ENCODE data around the gene CXXC5.

Gene CXXC5

DNA sequence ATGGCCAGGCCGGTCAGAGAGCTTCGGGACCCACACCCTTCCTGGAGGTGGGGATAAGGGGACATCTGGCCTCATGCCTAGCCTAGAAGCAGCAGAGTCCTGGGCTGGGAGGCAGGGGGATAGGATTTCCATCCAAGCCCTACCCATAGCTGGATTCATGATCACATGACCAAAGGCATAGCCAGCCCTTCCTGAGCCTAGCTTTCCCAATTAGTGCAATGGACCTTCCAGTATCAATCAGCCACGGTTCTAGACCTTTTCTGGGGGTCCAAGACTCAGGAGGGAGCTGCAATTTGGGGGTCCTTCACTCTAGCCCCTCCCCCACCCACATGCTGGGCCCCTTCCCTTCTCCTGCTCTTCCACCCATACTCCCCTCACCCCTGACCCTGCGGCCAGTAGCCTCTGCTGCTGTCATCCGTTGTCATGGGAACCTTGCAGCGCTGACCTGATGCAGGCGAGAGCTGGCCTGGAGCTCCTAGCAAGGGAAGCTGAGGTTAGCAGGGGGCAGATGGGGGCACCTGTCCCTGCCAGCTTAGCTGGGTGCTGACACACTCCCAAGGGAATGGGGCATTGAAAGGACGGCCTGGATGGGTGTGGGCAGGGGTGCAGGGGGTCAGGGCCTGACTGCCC is 44.6 kb downstream of the CXXC5 start:
- DNase-seq (ENCODE audit: low spot score) = no peak

DNA sequence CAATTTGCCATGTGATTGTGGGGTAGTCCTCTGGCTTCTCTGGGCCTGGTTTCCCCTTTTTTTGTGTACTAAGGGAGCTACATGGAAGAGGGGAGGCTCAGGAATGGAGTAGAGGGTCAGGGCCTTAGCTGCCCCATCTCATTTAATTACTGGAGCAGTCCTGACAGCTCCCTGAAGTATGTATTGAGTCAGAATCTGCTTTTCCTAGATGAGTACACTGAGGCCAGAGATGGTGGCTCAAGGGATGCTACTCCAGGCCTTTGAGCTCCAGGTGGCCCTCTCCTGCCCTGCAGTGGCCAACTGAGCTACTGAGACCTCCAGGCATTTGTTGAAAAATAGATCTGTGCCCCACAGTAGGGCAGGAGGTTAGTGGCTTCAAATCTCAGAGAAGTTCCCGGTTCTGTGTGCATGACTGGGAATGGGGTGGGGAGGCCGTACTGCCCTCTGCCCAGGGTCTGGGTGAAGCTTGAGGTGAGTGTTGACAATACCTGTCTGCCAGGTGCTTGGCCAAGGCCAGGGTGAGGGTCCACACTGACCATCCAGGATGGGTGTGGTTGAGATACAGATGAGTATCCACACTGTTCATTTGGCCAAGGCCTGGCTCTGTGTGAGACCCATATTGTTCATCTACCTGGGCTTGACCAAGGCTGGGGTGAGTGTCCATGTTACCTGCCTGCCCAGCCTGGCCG is 45.7 kb downstream of the CXXC5 start:
- DNase-seq (ENCODE audit: low spot score) = no peak

DNA sequence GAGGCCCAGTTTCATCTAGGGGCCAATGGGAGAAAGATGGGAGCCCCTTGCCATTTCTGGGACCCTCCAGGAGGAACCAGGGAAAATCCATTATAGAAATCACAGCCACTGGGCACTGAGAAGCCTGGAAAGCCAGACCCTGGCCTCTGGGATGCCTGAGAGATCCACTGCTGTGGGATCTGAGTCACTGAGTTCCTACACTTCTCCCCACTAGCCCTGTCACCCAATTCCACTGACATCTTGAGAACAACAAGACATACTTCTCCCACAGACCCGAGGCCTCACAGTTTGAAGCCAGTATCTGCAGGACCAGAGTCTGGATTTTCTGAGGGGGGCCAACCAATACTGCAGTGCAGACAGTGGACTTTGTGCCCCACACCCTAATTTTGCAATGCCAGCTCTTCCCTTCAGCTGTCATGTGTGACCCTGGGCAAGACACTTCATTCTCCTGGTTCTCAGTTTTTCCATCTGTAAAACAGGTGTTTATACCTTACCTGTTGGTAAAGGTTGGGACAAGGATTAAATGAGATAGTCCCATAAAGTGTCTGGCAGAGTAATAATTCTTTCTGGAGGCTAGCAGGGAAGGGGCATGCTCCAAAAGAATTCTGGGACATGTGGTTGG is 46.5 kb downstream of the CXXC5 start:
- no peak for DNase-seq (ENCODE audit: low spot score)

DNA sequence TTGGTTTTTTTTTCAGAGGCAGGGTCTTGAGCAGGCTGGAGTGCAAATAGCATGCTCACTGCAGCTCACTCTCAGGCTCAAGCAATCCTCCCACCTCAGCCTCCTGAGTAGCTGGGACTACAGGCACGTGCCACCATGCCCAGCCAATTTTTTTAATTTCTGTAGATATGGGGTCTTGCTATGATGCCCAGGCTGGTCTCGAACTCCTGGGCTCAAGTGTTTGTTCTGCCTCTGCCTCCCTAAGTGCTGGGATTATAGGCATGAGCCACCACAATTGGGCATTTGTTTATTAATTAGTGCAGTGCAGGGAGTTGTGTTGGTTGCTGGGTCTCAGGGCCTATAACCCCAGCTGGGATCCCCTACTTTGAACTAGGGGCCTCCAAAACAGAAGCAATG is 47.0 kb downstream of the CXXC5 start:
- no peak for DNase-seq (ENCODE audit: low spot score)

DNA sequence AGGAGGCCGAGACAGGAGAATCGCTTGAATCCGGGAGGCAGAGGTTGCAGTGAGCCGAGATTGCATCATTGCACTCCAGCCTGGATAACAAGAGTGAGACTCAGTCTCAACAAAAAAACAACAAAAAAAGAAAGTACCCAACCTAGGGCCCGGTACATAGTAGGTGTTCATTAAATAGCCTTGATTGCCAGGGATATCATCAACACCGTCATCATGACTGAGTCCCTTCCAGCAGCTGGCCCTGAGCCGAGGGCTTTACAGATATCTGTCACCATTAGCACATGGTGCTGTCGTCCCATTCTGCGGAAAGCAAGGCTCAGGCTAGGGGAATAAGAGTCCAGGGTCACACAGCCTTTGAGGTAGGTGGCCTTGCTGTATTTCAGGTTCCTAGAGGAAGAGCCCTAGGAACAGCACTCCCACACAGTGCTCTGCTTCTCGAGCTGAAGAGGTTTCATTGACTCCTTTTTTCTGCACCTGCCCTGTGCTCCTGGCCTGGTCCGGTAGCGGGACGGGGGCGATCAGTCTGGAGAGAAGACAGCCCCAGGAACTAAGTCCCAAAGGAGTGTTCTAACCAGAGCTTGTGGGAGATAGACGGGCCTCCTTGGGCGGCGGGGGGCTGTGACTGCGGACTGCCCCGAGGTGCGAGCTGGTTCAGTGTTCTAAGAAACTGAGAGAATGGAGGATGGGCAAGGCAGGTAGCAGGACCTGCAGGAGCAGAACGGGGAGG is 48.2 kb downstream of the CXXC5 start:
- DNase-seq (ENCODE audit: low spot score) = no peak

DNA sequence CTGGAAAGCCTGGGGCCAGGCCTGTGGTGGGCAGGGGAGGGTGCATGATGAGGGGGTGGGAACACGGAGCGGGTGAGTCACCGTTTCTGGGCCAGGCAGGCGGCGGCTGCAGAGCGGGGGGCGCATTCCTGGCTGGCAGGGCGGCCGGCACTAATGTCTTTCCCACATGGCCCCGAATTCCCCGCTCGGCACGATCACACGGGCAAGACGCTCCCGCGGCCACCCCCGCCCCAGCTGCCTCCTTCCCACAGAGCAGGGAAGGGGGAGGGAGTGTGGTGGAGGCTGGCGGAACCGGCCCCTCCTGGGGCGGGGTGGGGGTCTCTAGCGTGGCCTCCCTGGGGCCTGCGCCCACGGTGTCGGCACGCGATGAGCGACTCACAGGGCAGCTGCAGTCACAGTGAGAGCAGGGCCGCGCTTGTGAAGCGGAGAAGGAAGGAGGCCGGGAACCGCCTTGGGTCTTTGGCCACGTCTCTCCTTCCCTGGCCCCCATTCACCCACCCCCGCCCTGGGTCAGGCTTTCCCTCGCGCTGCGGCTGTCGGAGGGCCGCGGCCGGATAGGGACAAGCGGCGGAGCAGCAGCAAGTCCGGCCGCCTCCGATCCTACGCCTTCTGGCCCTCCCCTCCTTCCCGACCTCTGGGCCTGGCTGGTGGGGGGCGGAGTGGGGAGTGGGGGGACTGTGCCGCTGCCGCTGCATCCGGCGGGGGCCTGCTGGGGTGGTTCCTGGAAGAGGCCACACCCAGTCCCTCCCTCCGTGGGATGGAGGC is 48.9 kb downstream of the CXXC5 start:
- peak; percentile 93 for DNase-seq (ENCODE audit: low spot score)

DNA sequence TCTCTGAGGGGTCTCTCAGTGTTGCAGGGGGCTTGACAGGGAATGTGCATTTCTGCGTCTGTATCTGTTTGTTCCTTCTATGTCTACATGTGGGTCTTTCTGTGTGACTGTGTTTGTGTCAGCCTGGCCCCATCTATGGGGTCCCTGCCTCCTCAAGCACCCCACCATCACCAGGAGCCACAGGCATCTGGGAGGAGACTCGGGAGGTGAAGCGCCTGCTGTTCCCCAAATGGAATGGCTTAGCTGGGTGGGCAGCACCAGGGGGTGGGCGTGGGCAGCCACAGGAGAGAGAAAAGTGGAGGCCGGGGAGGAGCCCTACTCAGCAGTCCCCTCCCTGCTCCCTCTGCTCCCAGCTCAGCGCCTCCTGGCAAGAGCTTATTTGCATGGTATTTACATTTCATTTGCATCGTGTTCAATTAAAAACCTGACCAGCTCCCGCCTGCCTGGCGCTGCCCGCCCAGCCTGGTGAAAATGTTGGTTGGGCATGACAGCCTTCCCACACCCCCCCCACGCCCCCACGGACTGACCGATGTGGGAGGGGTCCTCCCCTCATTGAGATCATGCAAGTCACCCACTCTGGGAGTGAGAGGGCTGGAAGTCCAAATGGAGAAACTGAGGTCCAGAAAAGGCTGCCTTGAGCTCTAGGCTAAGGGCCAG is 50.5 kb downstream of the CXXC5 start:
- peak; percentile 90 for DNase-seq (ENCODE audit: low spot score)

DNA sequence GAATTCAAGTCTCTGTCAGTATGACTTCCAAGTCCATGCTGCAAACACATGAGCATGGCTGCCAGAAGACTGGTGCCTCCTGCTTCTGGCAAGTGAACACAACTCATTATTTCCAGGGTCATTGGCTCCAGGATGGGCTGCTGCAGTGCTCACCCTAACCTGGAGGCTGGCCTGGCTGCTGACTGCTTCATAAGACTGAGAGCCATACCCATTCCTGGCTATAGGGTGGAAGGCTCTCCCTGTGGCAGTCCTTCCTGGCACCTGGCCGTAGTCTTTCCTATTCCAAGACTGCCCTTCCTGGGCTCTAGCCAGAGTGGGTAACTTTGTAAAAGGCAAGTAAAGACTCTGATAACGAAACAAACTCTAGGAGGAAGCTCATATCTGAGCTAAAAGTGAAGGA is 51.2 kb downstream of the CXXC5 start:
- no peak for DNase-seq (ENCODE audit: low spot score)

DNA sequence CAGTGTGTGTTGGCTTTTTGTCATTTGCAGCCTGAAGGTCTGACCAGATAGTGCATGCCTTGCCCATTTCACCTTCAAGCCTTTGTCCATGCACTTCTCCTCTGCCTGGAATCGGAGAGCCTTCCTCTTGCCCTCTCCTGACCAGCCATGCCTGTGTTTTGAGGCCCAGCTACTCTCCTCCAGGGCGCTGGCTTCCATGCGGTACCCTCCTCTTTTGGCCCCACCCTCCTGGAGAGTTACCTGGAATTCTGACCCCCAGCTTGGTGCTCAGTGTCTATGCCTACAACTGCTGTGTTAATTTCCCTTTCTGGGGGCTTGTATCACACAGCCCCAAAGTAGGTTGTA is 52.5 kb downstream of the CXXC5 start:
- DNase-seq (ENCODE audit: low spot score) = no peak

DNA sequence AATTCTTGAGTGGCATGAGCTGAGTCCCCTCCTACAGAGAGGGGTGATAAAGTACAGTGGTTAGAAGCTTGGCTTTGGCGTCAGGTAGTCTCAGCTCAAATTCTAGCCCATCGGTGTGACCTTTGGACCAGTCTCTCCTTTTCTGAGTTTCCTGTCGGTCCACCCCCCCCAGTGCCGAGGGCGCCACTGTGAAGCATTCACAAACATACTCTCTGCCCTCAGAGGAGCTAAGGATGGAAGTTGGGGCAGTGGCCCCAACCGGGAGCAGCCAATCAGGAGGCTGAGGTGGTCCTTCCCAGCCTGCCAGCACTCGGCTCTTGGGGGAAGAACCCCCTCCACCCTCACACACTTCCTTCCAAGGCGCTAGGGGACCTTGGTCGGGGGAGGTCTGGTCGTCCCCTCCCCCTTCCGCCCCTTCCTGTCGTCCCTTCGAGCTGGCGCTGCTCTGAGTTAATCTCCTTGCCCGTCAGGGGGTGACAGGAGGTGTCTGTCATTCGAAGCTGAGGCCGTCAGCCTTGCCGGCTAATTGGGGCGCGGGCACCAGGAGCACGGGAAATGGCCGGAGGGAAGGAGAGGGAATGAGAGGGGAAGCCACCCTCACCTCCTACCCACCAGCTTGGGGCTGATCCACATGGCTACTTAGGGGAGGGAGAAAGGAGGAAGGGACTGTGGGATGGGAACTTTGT is 53.0 kb downstream of the CXXC5 start:
- no peak for DNase-seq (ENCODE audit: low spot score)

DNA sequence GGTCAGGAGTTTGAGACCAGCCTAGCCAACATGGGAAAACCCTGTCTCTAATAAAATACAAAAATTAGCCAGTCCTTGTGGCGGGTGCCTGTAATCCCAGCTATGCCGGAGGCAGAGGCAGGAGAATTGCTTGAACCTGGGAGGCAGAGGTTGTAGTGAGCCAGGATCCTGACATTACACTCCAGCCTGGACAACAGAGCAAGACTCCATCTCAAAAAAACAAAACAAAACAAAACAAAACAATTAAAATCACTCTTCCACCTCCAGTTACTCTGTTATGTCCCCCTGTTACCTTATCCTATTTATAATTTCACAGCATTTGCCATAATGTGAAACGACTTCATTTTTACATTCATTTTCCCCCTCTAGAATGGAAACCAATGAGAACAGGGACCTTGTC is 54.4 kb downstream of the CXXC5 start:
- no peak for DNase-seq (ENCODE audit: low spot score)

DNA sequence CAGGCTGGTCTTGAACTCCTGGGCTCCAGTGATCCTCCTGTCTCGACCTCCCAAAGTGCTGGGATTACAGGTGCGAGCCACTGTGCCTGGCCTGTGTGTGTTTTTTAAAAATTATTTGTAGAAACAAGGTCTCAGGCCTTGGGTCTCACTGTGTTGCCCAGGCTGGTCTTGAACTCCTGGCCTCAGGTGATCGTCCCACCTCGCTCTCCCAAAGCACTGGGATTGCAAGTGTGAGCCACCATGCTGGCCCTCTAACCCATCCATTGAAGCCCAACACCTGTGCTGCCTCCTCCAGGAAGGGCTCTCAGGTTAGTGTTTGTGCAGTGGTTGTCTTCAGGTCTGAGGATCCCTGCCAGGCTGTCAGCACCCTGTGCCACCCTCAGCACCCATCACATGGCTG is 56.6 kb downstream of the CXXC5 start:
- DNase-seq (ENCODE audit: low spot score) = no peak

DNA sequence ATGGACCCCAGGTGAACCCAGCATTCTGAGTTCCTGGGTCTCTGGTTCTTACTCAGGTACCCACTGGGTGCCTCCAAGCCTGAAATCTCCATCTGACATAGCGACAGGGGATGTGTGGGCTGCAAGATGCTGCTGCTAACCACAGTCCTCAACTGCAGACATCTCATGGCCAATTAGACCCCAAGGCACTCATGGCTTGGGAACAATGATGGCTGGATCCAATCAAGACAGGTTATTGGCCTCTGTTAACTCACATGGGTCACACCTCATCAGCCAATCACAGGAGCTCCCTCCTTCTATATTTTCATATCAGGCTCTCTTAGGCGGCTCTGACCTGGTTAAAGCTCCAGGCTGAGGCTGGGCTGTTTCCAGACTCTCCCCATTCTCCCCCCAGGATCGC is 57.0 kb downstream of the CXXC5 start:
- no peak for DNase-seq (ENCODE audit: low spot score)

DNA sequence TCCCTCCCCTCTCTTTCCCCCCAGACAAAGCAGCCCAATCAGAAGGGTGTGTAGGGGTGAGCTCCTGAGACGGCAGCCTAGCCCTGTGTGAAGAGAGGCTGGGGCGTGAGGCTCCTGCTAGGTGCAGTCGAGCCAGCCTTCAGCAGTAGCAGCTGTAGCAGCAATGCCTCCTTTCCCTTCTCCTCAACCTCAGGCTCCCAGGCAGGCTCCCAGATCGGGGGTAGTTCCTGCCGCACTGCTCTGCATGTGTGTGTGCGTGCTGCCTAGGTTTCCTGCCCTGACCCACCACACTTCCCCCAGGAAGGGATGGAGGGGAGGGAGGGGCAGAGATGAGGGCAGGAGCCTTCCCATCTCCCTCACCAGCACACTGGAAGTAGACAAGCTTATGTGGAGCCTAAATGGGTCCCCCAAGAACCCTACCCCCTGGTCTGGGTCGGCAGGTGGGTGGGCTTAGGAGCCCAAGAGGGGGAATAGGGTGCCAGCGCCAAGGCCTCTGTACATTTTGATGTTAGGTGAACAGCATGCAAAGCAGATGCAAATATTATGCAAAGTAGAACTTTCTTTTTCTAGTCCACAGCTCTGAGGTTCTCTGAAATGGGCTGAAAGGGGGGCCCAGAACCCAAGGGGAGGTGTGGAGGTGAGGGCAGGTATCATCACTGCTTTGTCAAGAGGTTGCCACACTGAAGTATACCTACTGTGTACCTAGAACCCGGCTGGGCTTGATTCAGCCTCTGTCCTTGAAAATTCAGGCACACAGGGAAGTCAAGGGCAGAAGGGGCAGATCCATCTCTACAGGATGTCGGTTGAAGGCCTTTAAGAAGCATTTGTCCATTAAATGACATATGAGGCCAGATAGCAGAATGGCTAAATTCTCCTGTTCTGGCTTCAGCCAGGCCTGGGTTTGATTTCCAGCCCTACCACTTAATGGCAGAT is 57.8 kb downstream of the CXXC5 start:
- DNase-seq (ENCODE audit: low spot score) = no peak

DNA sequence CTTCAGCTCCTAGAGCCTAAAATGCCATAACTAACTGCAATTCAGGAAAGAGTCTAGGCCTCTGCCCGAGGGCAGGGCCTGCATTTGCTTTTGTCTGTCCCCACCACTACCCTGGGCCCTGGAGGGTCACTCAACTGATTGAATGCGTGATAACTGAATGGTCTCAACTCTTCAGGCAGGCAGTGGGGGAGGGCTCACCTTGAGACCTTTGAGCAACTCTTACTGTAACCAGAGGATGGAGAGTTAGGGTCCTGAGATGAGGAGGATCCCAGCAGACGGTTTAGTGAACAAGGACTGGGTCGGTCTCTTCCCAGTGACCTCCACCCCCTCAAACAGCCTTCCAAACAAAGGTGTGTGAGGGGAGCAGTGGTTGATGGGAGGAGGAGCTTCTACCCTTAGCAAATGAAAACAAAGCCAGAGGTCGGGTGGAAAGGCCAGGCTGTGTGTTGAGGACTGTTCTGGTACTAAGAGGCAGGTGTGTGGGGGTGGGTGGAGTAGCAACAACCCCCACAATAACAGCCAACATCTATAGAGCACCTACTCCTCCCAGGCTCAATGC is 59.4 kb downstream of the CXXC5 start:
- no peak for DNase-seq (ENCODE audit: low spot score)

DNA sequence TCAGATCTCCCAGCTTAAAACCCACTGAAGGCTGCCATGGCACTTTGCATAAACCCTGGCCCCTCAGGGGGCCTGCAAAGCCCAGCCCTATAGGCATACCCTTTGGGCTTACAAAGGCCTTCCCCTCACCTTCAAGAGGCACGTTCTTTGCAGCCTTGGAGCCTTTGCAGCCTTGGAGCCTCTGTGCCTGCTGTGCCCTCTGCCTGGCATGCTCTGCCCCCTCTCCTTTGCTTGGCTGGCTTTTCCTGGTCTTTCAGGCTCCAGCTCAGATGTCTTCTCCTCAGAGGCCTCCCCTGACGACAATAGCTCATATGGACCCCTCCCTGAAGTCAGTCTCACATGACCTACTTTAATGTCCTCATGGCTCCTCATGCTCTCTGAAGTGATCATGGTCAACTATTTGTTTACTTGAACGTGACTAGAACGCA is 60.3 kb downstream of the CXXC5 start:
- DNase-seq (ENCODE audit: low spot score) = no peak

DNA sequence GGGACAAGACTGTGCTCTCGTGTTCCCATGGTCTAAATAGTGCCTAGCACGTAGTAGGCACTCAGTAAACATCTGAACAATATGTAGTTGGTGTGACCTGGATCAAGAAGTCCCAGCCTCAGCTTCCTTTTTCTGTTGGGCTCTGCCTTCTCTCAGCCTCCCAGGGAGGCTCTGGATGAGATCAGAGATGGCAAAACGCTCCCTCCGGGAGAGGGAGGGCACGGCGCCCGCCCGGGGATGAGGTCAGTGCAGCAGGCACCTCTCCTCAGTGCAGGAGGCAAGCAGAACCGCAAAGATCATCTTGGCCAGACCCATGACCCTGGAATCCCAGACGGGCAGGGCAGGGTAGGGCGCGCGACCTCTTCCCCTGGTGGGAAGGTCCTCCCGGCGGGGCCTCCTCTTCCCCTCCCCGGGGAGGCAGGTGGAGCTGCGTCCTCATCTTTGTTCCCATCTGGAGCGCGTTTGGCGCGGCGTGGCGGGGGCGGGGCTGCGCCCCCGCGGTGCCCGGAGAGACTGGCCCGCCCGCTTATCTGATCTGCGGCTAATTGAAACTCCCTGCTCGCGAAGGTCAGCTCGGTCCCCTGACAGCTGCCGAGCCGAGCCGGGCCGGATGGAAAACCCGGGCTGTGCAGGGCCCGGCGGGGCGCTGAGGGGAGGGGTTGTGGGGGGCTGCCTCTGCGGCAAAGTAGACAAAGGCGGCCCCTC is 60.9 kb downstream of the CXXC5 start:
- peak; percentile 88 for DNase-seq (ENCODE audit: low spot score)

DNA sequence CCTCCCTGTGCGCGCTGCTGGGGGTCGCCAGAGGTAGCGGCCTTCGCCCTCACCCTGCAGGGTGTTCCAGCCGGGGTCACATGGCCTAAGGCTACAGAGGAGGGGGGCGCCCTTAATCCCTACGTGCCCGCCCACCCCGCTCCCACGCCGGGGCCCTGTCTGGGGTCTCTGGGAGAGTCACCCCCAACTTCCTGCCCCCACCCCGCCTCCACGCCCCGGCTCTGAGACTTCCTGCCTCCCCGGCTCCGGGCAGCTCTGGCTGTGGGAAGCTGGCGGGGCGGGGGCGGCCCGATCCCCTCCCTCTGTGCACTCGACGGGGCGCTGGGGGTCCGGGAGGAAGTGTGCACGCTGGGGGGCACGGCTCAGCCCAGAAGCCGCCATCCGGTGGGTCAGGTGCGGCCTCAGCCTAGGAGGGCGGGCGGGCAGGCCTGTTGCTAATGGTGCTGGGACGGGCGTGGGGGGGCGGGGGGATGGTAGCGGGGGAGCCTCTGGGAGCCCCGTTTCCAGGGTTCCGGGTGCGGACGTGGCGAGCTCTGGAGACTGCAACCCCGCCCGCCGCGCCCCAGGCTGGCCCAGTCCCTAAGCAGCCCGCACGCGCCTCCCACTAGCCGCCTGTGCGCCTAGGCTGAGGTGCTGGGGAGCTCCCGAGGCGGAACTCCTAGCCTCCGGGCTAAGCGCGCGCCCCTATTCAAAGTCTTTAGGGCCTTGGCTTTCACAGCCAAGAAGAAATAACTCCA is 61.6 kb downstream of the CXXC5 start:
- DNase-seq (ENCODE audit: low spot score) = no peak

Measured in AG20443 (cell line).